IPS-15b (cell line): Measurements from ENCODE around the gene ANTXR2.

Experiments
- H3K27me3 ChIP-seq: one replicate; pipeline ENCODE4 v1.6.1; 2013; ENCODE audit warnings: low read length; ENCODE audit not compliant: control insufficient read depth, insufficient read depth
- H3K36me3 ChIP-seq: one replicate; pipeline ENCODE4 v1.6.1; 2013; ENCODE audit warnings: low read length; ENCODE audit not compliant: control insufficient read depth, insufficient read depth
- H3K4me1 ChIP-seq: one replicate; pipeline ENCODE4 v1.6.1; 2013; ENCODE audit warnings: mild to moderate bottlenecking, low read length; ENCODE audit not compliant: control insufficient read depth, insufficient read depth
- H3K4me3 ChIP-seq: one replicate; pipeline ENCODE4 v1.5.1; 2013; ENCODE audit warnings: low read depth, low read length
- H3K9ac ChIP-seq: one replicate; pipeline ENCODE4 v1.6.1; 2013; ENCODE audit warnings: low read depth, mild to moderate bottlenecking, low read length
- H3K9me3 ChIP-seq: one replicate; pipeline ENCODE4 v1.6.1; 2013; ENCODE audit warnings: mild to moderate bottlenecking, low read length; ENCODE audit not compliant: control insufficient read depth, insufficient read depth

The ANTXR2 gene

GRCh38 chr4:80074069-80074468 is 1.0 kb upstream of the ANTXR2 start:
- Histone ChIP-seq H3K4me1 (peaks cover 4% of the 10 kb centered on the region), H3K9ac (no peak overlapping the region), H3K4me3 (no peak overlapping the region), H3K27me3 (peaks cover 35% of the 10 kb centered on the region), H3K36me3 (no peaks in the 10 kb centered on the region), H3K9me3 (no peaks in the 10 kb centered on the region)

GRCh38 chr4:80073473-80074008 is 512 bp upstream of the ANTXR2 start:
- H3K9me3 ChIP-seq: no peaks in the 10 kb centered on the region
- H3K4me3 ChIP-seq: peak overlapping the region; percentile 72
- peaks cover 4% of the 10 kb centered on the region for H3K4me1 ChIP-seq
- no peak overlapping the region for H3K9ac ChIP-seq
- H3K36me3 ChIP-seq: no peaks in the 10 kb centered on the region
- peaks cover 35% of the 10 kb centered on the region for H3K27me3 ChIP-seq

GRCh38 chr4:80072228-80072743 is 743 bp downstream of the ANTXR2 start:
- Histone ChIP-seq H3K9ac (peak overlapping the region; percentile 60), H3K36me3 (no peaks in the 10 kb centered on the region), H3K4me3 (peak overlapping the region; percentile 72), H3K9me3 (no peaks in the 10 kb centered on the region), H3K27me3 (peaks cover 35% of the 10 kb centered on the region), H3K4me1 (peaks cover 4% of the 10 kb centered on the region)

- H3K4me3 ChIP-seq: peak overlapping the region; percentile 72
- peaks cover 4% of the 10 kb centered on the region for H3K4me1 ChIP-seq
- H3K9ac ChIP-seq: no peak overlapping the region
- no peaks in the 10 kb centered on the region for H3K9me3 ChIP-seq
- H3K27me3 ChIP-seq: peaks cover 35% of the 10 kb centered on the region
- H3K36me3 ChIP-seq: no peaks in the 10 kb centered on the region
Observed at GRCh38 chr4:80071604-80072227, 1.3 kb downstream of the ANTXR2 start.

GRCh38 chr4:80070880-80071603 is 2.0 kb downstream of the ANTXR2 start:
- Histone ChIP-seq H3K27me3 (peaks cover 35% of the 10 kb centered on the region), H3K4me1 (peaks cover 4% of the 10 kb centered on the region), H3K9me3 (no peaks in the 10 kb centered on the region), H3K4me3 (peak overlapping the region; percentile 72), H3K36me3 (no peaks in the 10 kb centered on the region), H3K9ac (no peak overlapping the region)

GRCh38 chr4:80069837-80070731 is 2.9 kb downstream of the ANTXR2 start:
- H3K36me3 ChIP-seq: no peaks in the 10 kb centered on the region
- peaks cover 33% of the 10 kb centered on the region for H3K27me3 ChIP-seq
- H3K4me1 ChIP-seq: peaks cover 4% of the 10 kb centered on the region
- H3K9me3 ChIP-seq: no peaks in the 10 kb centered on the region
- H3K4me3 ChIP-seq: no peak overlapping the region
- H3K9ac ChIP-seq: no peak overlapping the region

- H3K36me3 ChIP-seq: no peaks in the 10 kb centered on the region
- no peak overlapping the region for H3K9ac ChIP-seq
- peaks cover 30% of the 10 kb centered on the region for H3K27me3 ChIP-seq
- H3K4me3 ChIP-seq: no peak overlapping the region
- no peaks in the 10 kb centered on the region for H3K9me3 ChIP-seq
- H3K4me1 ChIP-seq: peaks cover 4% of the 10 kb centered on the region
Observed at GRCh38 chr4:80069108-80069836, 3.8 kb downstream of the ANTXR2 start.

GRCh38 chr4:80065601-80066000 is 7.4 kb downstream of the ANTXR2 start:
- Histone ChIP-seq H3K9me3 (no peaks in the 10 kb centered on the region), H3K4me3 (no peak overlapping the region), H3K4me1 (no peaks in the 10 kb centered on the region), H3K9ac (no peak overlapping the region), H3K36me3 (no peaks in the 10 kb centered on the region), H3K27me3 (peaks cover 9% of the 10 kb centered on the region)

GRCh38 chr4:80062527-80062926 is 10.5 kb downstream of the ANTXR2 start:
- Histone ChIP-seq H3K4me1 (no peaks in the 10 kb centered on the region), H3K4me3 (no peak overlapping the region), H3K9me3 (no peaks in the 10 kb centered on the region), H3K27me3 (no peaks in the 10 kb centered on the region), H3K36me3 (no peaks in the 10 kb centered on the region), H3K9ac (no peak overlapping the region)

GRCh38 chr4:80060804-80061203 is 12.2 kb downstream of the ANTXR2 start:
- Histone ChIP-seq H3K9ac (no peak overlapping the region), H3K4me3 (no peak overlapping the region), H3K9me3 (no peaks in the 10 kb centered on the region)

GRCh38 chr4:80058740-80059139 is 14.3 kb downstream of the ANTXR2 start:
- Histone ChIP-seq H3K9me3 (no peaks in the 10 kb centered on the region), H3K36me3 (no peaks in the 10 kb centered on the region), H3K9ac (no peak overlapping the region), H3K27me3 (no peaks in the 10 kb centered on the region), H3K4me1 (no peaks in the 10 kb centered on the region), H3K4me3 (no peak overlapping the region)

More at GRCh38 chr4:80060804-80061203, 12.2 kb downstream of the ANTXR2 start:
- H3K27me3 ChIP-seq: no peaks in the 10 kb centered on the region
- H3K36me3 ChIP-seq: no peaks in the 10 kb centered on the region
- no peaks in the 10 kb centered on the region for H3K4me1 ChIP-seq
